CD4-positive, alpha-beta T cell treated with Interleukin-4 for 1 hour (primary cell): ENCODE measurements around the gene CLPTM1.
"Not testable (repeated sequence)": the region's sequence is repeated elsewhere in the genome, so short reads cannot be mapped to it uniquely, and the experiment has no call there.

Source experiments
- DNase-seq, 2 donors: peaks; one replicate each; pipeline ENCODE4 v3.0.0-alpha.2; 2020 to 2022

CLPTM1 gene

GRCh38 chr19:44975444-44975843, 20.3 kb downstream of the CLPTM1 start:
- no peak for DNase-seq

- no peak for DNase-seq
These were observed 28.8 kb downstream of the CLPTM1 start for GRCh38 chr19:44984005-44984404.

GRCh38 chr19:44985445-44985844, 30.3 kb downstream of the CLPTM1 start:
- no peak for DNase-seq

GRCh38 chr19:44986389-44986788, 31.2 kb downstream of the CLPTM1 start:
- no peak for DNase-seq

GRCh38 chr19:44987148-44987675, 32.0 kb downstream of the CLPTM1 start:
- no peak for DNase-seq

GRCh38 chr19:44988273-44988672, 33.1 kb downstream of the CLPTM1 start:
- DNase-seq = no peak

- peak; percentile 66 to 70 for DNase-seq
These were observed 33.8 kb downstream of the CLPTM1 start for GRCh38 chr19:44988896-44989556.

- no peak for DNase-seq
These were observed 35.3 kb downstream of the CLPTM1 start for GRCh38 chr19:44990459-44990858.

- no peak for DNase-seq
These were observed 35.8 kb downstream of the CLPTM1 start for GRCh38 chr19:44990966-44991365.

GRCh38 chr19:44992336-44993163, 37.4 kb downstream of the CLPTM1 start:
- DNase-seq = no peak

- no peak for DNase-seq
These were observed 38.3 kb downstream of the CLPTM1 start for GRCh38 chr19:44993526-44993925.

- DNase-seq = no peak
These were observed 38.9 kb downstream of the CLPTM1 start for GRCh38 chr19:44993926-44994537.

- no peak for DNase-seq
These were observed 42.8 kb downstream of the CLPTM1 start for GRCh38 chr19:44998025-44998424.

- DNase-seq = not testable (repeated sequence)
These were observed 44.1 kb downstream of the CLPTM1 start for GRCh38 chr19:44999131-44999925.

GRCh38 chr19:45000665-45001064, 45.5 kb downstream of the CLPTM1 start:
- DNase-seq = not testable (repeated sequence)

- DNase-seq = peak; percentile 94 to 96
These were observed 46.0 kb downstream of the CLPTM1 start, which contains the start of gene RELB for GRCh38 chr19:45001087-45001739. TSS of gene RELB (plus strand) at chr19:45001464. CDS start at chr19:45001580, 116 bp downstream.

- DNase-seq = no peak
These were observed 48.3 kb downstream of the CLPTM1 start for GRCh38 chr19:45003485-45003884.

GRCh38 chr19:45005787-45006186, 50.6 kb downstream of the CLPTM1 start:
- no peak for DNase-seq

- DNase-seq = no peak
These were observed 53.4 kb downstream of the CLPTM1 start for GRCh38 chr19:45008552-45008951.

GRCh38 chr19:45009625-45010255, 54.6 kb downstream of the CLPTM1 start:
- no peak for DNase-seq

GRCh38 chr19:45010306-45010705, 55.1 kb downstream of the CLPTM1 start:
- no peak for DNase-seq

- DNase-seq = no peak
These were observed 56.8 kb downstream of the CLPTM1 start for GRCh38 chr19:45011959-45012358.
